Activated naive CD4-positive, alpha-beta T cell treated with anti-CD3 and anti-CD28 coated beads, Interleukin-2, amount 50 U/mL, for 24 hours (primary cell): Measurements from ENCODE around the gene RHPN2.
A peak's percentile ranks its signal among the peaks of the same experiment; 100 is the strongest.
"Not testable (repeated sequence)": the region's sequence is repeated elsewhere in the genome, so short reads cannot be mapped to it uniquely, and the experiment has no call there.

Experiments
- H3K27ac Mint-ChIP-seq: one replicate; pipeline ENCODE4 v1.8.0; 2021; ENCODE audit warnings: mild to moderate bottlenecking, mixed read lengths
- H3K27me3 Mint-ChIP-seq: one replicate; pipeline ENCODE4 v1.8.0; 2021; ENCODE audit warnings: mixed read lengths
- H3K36me3 Mint-ChIP-seq: one replicate; pipeline ENCODE4 v1.8.0; 2021; ENCODE audit warnings: mixed read lengths
- H3K4me1 Mint-ChIP-seq: one replicate; pipeline ENCODE4 v1.8.0; 2021; ENCODE audit warnings: mixed read lengths
- H3K4me3 Mint-ChIP-seq: one replicate; pipeline ENCODE4 v1.8.0; 2021; ENCODE audit warnings: mild to moderate bottlenecking, mixed read lengths
- H3K9me3 Mint-ChIP-seq: one replicate; pipeline ENCODE4 v1.8.0; 2021; ENCODE audit warnings: mixed read lengths

Gene RHPN2

GRCh38 chr19:33022472-33023116 lies 42.1 kb downstream of the RHPN2 start:
- Mint-ChIP-seq H3K9me3 (peaks cover under 1% of the 10 kb centered on the region), H3K4me1 (no peaks in the 10 kb centered on the region), H3K27me3 (no peaks in the 10 kb centered on the region), H3K27ac (no peak overlapping the region), H3K36me3 (no peaks in the 10 kb centered on the region), H3K4me3 (no peak overlapping the region)

GRCh38 chr19:33010891-33011290 lies 53.8 kb downstream of the RHPN2 start:
- not testable (repeated sequence) for H3K27ac Mint-ChIP-seq, H3K4me1 Mint-ChIP-seq, H3K36me3 Mint-ChIP-seq, H3K27me3 Mint-ChIP-seq, H3K9me3 Mint-ChIP-seq, H3K4me3 Mint-ChIP-seq

GRCh38 chr19:33008738-33009137 lies 56.0 kb downstream of the RHPN2 start:
- Mint-ChIP-seq H3K36me3 (no peaks in the 10 kb centered on the region), H3K27me3 (peaks cover 1% of the 10 kb centered on the region), H3K9me3 (no peaks in the 10 kb centered on the region), H3K4me3 (no peak overlapping the region), H3K27ac (no peak overlapping the region), H3K4me1 (no peaks in the 10 kb centered on the region)

GRCh38 chr19:33005440-33005839 lies 59.2 kb downstream of the RHPN2 start:
- no peaks in the 10 kb centered on the region for H3K9me3 Mint-ChIP-seq
- H3K27me3 Mint-ChIP-seq, result peaks cover 3% of the 10 kb centered on the region
- no peak overlapping the region for H3K4me3 Mint-ChIP-seq
- no peak overlapping the region for H3K27ac Mint-ChIP-seq
- peaks cover 6% of the 10 kb centered on the region for H3K4me1 Mint-ChIP-seq
- peaks cover 1% of the 10 kb centered on the region for H3K36me3 Mint-ChIP-seq

GRCh38 chr19:33003424-33004024 lies 61.2 kb downstream of the RHPN2 start:
- not testable (repeated sequence) for H3K27ac Mint-ChIP-seq

GRCh38 chr19:33002126-33002865 lies 62.4 kb downstream of the RHPN2 start:
- not testable (repeated sequence) for H3K9me3 Mint-ChIP-seq, H3K27ac Mint-ChIP-seq, H3K4me3 Mint-ChIP-seq, H3K36me3 Mint-ChIP-seq, H3K4me1 Mint-ChIP-seq, H3K27me3 Mint-ChIP-seq

More at GRCh38 chr19:33003424-33004024, 61.2 kb downstream of the RHPN2 start:
- not testable (repeated sequence) for H3K4me1 Mint-ChIP-seq, H3K9me3 Mint-ChIP-seq, H3K27me3 Mint-ChIP-seq, H3K36me3 Mint-ChIP-seq, H3K4me3 Mint-ChIP-seq

- Mint-ChIP-seq H3K36me3 (peaks cover 3% of the 10 kb centered on the region), H3K27me3 (peaks cover 3% of the 10 kb centered on the region), H3K4me3 (no peak overlapping the region), H3K4me1 (peaks cover 8% of the 10 kb centered on the region), H3K9me3 (no peaks in the 10 kb centered on the region), H3K27ac (no peak overlapping the region)
Measured at GRCh38 chr19:33000910-33001309, 63.8 kb downstream of the RHPN2 start.

- H3K27ac Mint-ChIP-seq, result peak overlapping the region; percentile 77
- no peaks in the 10 kb centered on the region for H3K9me3 Mint-ChIP-seq
- H3K4me3 Mint-ChIP-seq, result peak overlapping the region; percentile 57
- H3K4me1 Mint-ChIP-seq, result peaks cover 8% of the 10 kb centered on the region
- peaks cover 3% of the 10 kb centered on the region for H3K36me3 Mint-ChIP-seq
- peaks cover 3% of the 10 kb centered on the region for H3K27me3 Mint-ChIP-seq
Measured at GRCh38 chr19:33000510-33000909, 64.2 kb downstream of the RHPN2 start.

GRCh38 chr19:32998722-32999121 lies 66.0 kb downstream of the RHPN2 start:
- Mint-ChIP-seq H3K9me3 (no peaks in the 10 kb centered on the region), H3K4me1 (peaks cover 8% of the 10 kb centered on the region)

GRCh38 chr19:32997716-32998355 lies 66.9 kb downstream of the RHPN2 start:
- Mint-ChIP-seq H3K27ac (no peak overlapping the region), H3K27me3 (no peaks in the 10 kb centered on the region), H3K9me3 (no peaks in the 10 kb centered on the region), H3K4me3 (no peak overlapping the region), H3K36me3 (peaks cover 2% of the 10 kb centered on the region), H3K4me1 (peaks cover 8% of the 10 kb centered on the region)

More at GRCh38 chr19:32998722-32999121, 66.0 kb downstream of the RHPN2 start:
- Mint-ChIP-seq H3K27me3 (peaks cover 1% of the 10 kb centered on the region), H3K36me3 (peaks cover 3% of the 10 kb centered on the region), H3K27ac (no peak overlapping the region), H3K4me3 (no peak overlapping the region)

GRCh38 chr19:32997061-32997464 lies 67.6 kb downstream of the RHPN2 start:
- H3K4me3 Mint-ChIP-seq, H3K36me3 Mint-ChIP-seq, H3K9me3 Mint-ChIP-seq, H3K4me1 Mint-ChIP-seq, H3K27ac Mint-ChIP-seq, H3K27me3 Mint-ChIP-seq: not testable (repeated sequence)

- not testable (repeated sequence) for H3K9me3 Mint-ChIP-seq, H3K4me3 Mint-ChIP-seq, H3K27ac Mint-ChIP-seq, H3K27me3 Mint-ChIP-seq, H3K36me3 Mint-ChIP-seq
- peaks cover 14% of the 10 kb centered on the region for H3K4me1 Mint-ChIP-seq
Measured at GRCh38 chr19:32995966-32996365, 68.7 kb downstream of the RHPN2 start.

GRCh38 chr19:32988724-32989123 lies 76.0 kb downstream of the RHPN2 start:
- H3K4me3 Mint-ChIP-seq, result no peak overlapping the region

GRCh38 chr19:32988254-32988653 lies 76.4 kb downstream of the RHPN2 start:
- not testable (repeated sequence) for H3K27ac Mint-ChIP-seq, H3K36me3 Mint-ChIP-seq, H3K9me3 Mint-ChIP-seq, H3K27me3 Mint-ChIP-seq, H3K4me1 Mint-ChIP-seq, H3K4me3 Mint-ChIP-seq

More at GRCh38 chr19:32988724-32989123, 76.0 kb downstream of the RHPN2 start:
- Mint-ChIP-seq H3K9me3 (no peaks in the 10 kb centered on the region), H3K27me3 (no peaks in the 10 kb centered on the region), H3K4me1 (peaks cover 6% of the 10 kb centered on the region), H3K36me3 (no peaks in the 10 kb centered on the region), H3K27ac (no peak overlapping the region)

GRCh38 chr19:32982488-32982887 lies 82.2 kb downstream of the RHPN2 start:
- peak overlapping the region; percentile 68 for H3K27ac Mint-ChIP-seq
- not testable (repeated sequence) for H3K4me1 Mint-ChIP-seq, H3K27me3 Mint-ChIP-seq, H3K4me3 Mint-ChIP-seq, H3K36me3 Mint-ChIP-seq, H3K9me3 Mint-ChIP-seq

GRCh38 chr19:32979807-32980206 lies 84.9 kb downstream of the RHPN2 start:
- H3K4me1 Mint-ChIP-seq, H3K27me3 Mint-ChIP-seq, H3K27ac Mint-ChIP-seq, H3K4me3 Mint-ChIP-seq, H3K9me3 Mint-ChIP-seq, H3K36me3 Mint-ChIP-seq: not testable (repeated sequence)
